HG02798 (cell line): ENCODE measurements around the gene ACAN.

Source experiments
- ATAC-seq: cut with Tn5 transposase; IDR thresholded peaks from one replicate; pipeline ENCODE4 v1.9.1; 2021; ENCODE audit warnings: mild to moderate bottlenecking; ENCODE audit not compliant: unreplicated experiment, poor library complexity

The ACAN gene

DNA sequence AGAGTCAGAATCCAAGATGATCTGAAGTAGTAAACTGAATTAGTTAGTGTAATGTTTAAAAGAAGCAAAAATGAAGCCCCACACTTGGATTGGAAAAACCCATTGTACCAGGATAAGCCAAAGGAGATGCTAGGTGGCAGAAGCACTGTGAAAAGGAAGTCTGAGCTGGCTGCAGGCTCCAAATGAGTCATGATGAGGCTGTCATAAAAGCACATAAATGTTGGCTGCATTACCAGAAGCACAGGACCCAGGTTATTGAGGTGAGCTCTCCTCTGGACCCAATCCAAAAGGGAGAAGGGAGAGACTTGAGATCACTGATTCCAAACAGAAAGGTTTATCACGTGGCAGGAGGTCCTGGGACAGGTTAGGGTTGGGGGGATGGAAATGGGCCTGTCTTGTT lies 3.2 kb upstream of the ACAN start:
- no peak for ATAC-seq

DNA sequence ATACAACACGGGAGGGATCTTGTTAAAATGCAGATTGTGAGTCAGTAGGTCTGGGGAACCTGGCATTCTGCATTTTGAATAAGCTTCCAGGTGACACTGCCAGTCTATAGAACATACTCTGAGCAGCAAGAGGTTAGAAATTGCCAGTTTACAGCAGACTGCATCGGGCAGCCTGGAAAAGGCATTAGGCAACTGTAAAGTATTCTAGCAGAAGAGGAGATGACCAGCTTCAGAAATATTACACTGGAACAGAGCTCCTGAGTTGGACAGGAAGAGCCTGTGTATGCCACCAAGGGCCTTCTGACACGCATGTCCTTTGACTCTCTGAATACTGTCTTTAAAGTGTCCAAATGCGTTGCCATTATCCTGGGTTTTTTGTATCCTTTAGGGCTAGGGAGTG lies 2.5 kb upstream of the ACAN start:
- no peak for ATAC-seq

- ATAC-seq, result no peak
These were observed 816 bp upstream of the ACAN start for GRCh38 chr15:88802250-88802990.

DNA sequence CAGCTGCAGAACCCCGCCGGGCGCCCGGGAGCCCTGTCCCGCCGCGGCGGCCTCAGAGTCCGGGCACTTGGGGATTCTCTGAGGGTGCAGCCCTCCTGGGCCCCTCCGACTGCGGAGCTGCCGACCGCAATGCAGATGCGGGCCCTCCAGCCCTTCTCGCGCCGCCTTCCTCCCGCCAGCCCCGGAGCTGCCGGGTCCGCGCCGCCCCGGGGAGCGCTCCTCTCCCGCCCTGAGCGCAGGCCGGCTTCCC lies 320 bp upstream of the ACAN start:
- ATAC-seq, result no peak

- ATAC-seq, result no peak
These were observed 648 bp downstream of the ACAN start for GRCh38 chr15:88803920-88804247.

- ATAC-seq, result no peak
These were observed 1.0 kb downstream of the ACAN start for GRCh38 chr15:88804257-88804656.

- no peak for ATAC-seq
These were observed 2.0 kb downstream of the ACAN start for GRCh38 chr15:88805031-88805780.

DNA sequence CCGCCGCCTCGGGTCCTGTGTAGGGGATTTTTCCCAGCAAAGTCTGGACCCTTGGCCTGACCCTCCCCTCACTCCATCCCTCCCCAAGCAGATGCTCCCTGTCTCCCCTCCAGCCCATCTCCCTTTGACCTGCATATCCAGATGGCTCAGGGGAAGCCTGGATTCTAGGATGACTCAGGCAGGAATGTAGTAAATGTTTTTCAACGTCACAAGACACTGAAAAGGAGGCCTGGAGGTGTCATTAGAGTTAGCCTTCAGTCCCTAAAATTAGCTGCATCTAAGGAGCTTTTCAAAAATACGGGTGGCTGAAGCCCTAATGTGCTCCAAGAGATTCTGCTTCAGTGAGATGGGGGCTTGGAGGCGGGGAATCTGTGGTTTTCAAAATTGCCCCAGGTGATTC lies 7.2 kb downstream of the ACAN start:
- no peak for ATAC-seq

GRCh38 chr15:88812133-88812532 lies 8.9 kb downstream of the ACAN start:
- ATAC-seq, result no peak

- ATAC-seq, result no peak
These were observed 10.7 kb downstream of the ACAN start for GRCh38 chr15:88813960-88814359.

GRCh38 chr15:88814393-88814792 lies 11.2 kb downstream of the ACAN start:
- no peak for ATAC-seq

DNA sequence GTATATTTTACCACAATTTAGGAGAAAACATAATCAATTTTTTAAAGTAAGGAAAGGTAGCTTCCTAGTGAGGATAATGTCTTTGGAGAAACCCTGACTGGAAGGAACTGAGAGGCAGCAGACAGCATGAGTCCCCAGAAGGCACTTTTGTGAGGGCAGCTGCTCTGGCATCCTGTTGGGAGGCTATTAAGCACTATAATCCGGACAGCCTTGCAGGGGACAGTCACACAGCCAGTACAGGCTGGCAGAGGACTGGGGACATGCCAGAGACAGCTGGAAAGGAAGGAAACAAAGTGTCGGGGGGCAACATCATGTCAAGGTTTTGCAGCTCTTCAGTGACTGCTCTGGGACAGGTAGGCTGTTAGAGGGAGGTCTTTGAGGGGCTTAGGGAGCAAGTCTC lies 15.7 kb downstream of the ACAN start:
- ATAC-seq, result no peak

DNA sequence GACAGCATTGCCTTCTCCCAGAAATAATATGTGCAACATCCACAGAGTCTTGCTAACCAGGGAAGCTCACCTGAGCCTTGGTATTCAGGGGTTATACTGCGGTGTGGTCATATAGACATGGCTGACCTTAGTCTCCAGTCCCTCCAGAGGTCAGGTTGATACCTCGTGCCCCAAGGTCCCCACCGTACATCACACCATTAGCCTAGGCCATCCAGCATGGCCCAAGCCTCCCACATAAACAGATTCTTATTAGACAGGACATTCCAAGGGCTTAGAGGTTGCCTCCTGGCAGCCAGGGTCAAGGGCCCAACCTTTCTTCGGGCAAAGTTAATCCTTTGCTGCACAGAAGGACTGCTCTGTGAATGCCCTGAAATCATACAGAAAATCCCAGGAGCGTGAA lies 18.8 kb downstream of the ACAN start:
- no peak for ATAC-seq

DNA sequence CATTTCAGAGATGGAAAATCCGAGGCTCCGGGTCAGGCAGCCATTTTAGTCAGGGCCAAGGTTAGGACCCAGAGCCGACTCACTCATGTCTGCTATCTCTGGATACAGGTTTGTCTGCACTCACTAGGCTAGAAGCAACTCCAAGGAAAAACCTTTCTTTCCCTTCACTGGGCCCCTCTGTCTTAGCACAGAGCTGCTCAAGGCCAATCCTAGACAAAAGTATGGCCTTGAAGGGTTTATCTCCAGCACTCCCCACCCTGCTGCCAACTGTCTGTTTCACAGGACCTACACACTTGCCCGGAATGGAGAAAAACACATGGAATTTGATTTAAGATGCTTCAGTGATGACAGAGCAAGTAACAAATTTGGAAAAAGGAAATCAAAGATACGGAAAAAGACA lies 25.6 kb downstream of the ACAN start:
- ATAC-seq, result no peak

DNA sequence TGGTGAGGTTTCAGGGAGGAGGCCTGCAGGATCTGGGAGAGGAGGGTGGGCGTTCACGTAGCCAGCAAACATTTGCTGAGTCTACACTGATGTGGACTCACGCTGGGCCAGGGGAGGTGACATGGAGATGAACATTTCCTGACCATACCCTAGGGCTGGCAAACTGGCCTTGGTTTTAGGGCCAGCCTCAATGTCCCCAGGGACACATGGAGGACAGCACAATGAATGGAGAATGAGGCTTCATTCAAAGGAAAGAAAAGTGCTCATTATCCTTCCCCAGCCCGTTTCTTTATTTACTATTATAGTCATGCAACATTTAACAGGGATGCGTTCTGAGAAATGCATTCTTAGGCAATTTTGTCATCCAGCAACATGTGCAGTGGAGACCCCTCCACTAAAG lies 26.8 kb downstream of the ACAN start:
- no peak for ATAC-seq

- ATAC-seq, result no peak
These were observed 29.8 kb downstream of the ACAN start for GRCh38 chr15:88832820-88833730.

DNA sequence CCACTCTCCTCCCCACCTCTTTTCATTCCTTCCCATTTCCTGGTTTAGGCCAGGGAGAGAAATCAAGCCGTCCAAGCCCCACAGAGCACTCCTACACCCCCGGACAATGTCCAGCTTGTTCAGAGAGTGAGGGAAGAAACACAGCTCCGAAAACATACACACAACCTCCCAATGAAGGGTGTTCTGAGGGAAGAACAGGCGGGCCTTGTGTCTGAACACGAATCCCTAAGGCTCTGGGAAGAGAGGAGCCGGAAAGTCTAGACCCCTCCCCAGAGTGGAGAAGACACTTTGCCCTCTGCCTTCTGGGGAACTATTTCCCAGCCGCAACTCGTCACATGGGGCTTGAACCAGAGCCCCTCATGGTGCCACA lies 30.5 kb downstream of the ACAN start:
- ATAC-seq, result no peak

DNA sequence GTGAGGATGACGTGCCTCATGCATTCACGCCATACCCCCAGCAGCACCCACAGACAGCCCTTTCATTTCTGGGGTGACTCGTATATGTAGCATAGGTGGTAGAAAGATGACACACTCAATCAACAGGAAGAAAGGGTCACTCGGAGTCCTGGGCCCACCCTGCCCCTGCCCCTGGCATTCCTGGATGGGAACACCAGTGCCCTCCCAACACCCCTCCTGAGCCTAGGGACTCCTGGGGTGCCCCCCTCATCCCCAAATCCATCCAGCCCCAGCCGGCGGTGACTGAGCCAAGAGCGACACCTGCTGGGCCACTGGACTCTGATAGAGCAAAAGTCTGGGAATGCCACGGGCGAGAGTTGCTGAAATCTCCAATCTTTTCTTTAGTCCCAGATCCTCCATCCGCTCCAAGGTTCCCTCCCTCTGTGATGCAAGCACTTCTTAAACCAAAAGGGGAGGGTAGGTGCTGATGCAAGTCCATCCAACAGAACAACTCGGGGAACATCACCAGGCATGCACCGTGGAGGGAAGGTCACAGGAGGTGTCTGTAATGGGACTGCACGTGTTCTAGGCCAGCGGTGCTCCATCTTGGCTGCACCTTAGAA lies 31.1 kb downstream of the ACAN start:
- ATAC-seq, result no peak

- no peak for ATAC-seq
These were observed 31.9 kb downstream of the ACAN start for GRCh38 chr15:88835119-88835518.

GRCh38 chr15:88835646-88836045 lies 32.4 kb downstream of the ACAN start:
- no peak for ATAC-seq

- no peak for ATAC-seq
These were observed 35.4 kb downstream of the ACAN start for GRCh38 chr15:88838667-88839066.
